ENCODE measurements around the gene ZNF335. TPM values are rescaled to one million over a fixed set of nuclear protein-coding genes. Genes with fewer than 3 reads are reported as not detected.

ZNF335 gene
- total RNA-seq, 1 donor from 2014 or later = 37.5 TPM

DNA sequence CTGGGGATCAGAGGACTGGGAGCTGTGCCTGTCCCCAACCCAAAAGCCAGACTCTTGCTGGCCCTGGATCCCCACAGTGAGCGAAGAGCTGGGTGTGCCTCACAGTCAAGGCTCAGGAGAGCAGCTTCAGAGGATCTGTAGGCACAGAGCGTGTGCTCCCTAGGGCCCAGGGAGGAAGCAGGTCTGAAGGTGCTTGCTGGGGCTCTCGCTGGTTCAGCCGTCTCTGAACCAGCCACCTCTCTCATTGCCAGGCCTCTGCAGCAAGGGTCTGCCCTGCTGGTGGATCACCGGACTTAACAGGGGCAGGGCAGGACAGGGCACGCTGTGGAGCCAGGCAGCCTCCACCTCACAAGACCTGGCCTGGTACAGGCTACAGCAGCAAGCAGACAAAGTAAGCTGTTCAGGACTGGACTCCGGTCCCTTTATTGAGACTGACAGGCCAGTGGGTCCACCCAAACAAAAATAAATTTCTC is 23.7 kb downstream of the ZNF335 start:
- H3K27ac Mint-ChIP-seq = no peak overlapping the region
- peaks cover 52% of the 10 kb centered on the region for H3K36me3 Mint-ChIP-seq (ENCODE audit: low read depth)
- no peaks in the 10 kb centered on the region for H3K9me3 Mint-ChIP-seq
- H3K27me3 Mint-ChIP-seq = no peaks in the 10 kb centered on the region
- peaks cover 7% of the 10 kb centered on the region for H3K4me1 Mint-ChIP-seq
- intact Hi-C loops (cut with micrococcal nuclease) = no loop called here
- no peak overlapping the region for H3K4me3 Mint-ChIP-seq
- DNase-seq = no peak

DNA sequence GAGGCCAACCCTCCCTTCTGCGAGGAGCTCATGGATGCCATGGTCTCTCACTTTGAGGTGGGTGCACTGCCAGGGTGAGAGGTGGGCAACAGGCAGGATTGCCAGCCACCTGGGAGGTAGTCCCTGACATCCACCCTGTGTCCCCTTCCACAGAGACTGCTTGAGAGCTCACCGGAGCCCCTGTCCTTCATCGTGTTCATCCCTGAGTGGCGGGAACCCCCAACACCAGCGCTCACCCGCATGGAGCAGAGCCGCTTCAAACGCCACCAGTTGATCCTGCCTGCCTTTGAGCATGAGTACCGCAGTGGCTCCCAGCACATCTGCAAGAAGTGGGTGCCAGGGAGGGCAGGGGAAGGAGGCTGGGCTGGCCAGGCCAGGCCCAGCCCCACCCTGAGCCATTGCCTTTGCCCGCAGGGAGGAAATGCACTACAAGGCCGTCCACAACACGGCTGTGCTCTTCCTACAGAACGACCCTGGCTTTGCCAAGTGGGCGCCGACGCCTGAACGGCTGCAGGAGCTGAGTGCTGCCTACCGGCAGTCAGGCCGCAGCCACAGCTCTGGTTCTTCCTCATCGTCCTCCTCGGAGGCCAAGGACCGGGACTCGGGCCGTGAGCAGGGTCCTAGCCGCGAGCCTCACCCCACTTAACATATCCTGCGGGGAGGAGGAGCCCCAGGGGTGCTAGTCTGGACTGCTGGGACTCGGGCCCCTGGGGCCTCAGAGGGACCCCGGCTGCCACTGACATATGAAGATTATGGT is 24.7 kb downstream of the ZNF335 start:
- intact Hi-C loops (cut with micrococcal nuclease) = no loop called here
- H3K27me3 Mint-ChIP-seq = no peaks in the 10 kb centered on the region
- no peaks in the 10 kb centered on the region for H3K9me3 Mint-ChIP-seq
- H3K4me1 Mint-ChIP-seq = peaks cover 7% of the 10 kb centered on the region
- peaks cover 57% of the 10 kb centered on the region for H3K36me3 Mint-ChIP-seq (ENCODE audit: low read depth)
- DNase-seq = no peak
- H3K27ac Mint-ChIP-seq = no peak overlapping the region
- H3K4me3 Mint-ChIP-seq = no peak overlapping the region

DNA sequence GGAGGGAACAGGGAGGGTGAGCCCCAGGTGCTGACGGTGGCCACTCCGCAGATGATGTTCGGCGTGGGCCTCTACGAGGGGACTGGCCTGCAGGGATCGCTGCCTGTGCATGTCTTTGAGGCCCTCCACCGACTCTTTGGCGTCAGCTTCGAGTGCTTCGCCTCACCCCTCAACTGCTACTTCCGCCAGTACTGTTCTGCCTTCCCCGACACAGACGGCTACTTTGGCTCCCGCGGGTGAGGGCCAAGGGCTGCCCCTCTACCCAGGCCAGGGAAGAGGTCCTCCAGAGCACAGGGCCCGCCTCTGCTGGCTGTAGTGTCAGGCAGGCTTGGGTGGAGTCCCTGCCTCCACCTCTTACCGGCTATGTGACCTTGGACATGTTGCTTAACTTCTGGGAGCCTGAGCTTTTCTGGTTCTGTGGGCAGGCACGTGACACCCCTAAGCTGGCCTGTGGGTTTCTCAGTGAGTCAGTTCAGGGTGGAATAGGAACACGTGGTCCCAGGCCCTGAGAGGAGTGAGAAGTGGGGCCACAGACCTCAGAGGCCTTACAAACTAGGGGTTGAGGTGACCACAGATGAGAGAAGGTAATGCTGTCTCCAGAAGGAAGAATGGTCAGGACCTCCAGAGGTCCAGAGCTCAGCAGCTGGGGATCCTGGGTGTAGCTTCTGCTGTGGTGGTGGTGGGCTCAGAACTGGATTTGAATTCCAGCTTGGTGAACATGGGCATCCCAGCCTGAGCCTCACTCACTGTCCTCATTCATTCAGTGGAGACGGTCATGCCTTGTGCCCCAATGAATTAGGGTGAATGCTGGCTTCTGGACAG is 25.6 kb downstream of the ZNF335 start:
- no peak for DNase-seq
- H3K36me3 Mint-ChIP-seq (ENCODE audit: low read depth) = peaks cover 47% of the 10 kb centered on the region

GRCh38 chr20:45945678-45946148 is 26.3 kb downstream of the ZNF335 start:
- no peak for DNase-seq
- intact Hi-C loops (cut with micrococcal nuclease) = no loop called here
- H3K36me3 Mint-ChIP-seq (ENCODE audit: low read depth) = peaks cover 49% of the 10 kb centered on the region
- no peaks in the 10 kb centered on the region for H3K27me3 Mint-ChIP-seq
- peaks cover 7% of the 10 kb centered on the region for H3K4me1 Mint-ChIP-seq
- no peaks in the 10 kb centered on the region for H3K9me3 Mint-ChIP-seq
- H3K4me3 Mint-ChIP-seq = no peak overlapping the region
- H3K27ac Mint-ChIP-seq = no peak overlapping the region

More for the DNA sequence above, 25.6 kb downstream of the ZNF335 start:
- no peak overlapping the region for H3K4me3 Mint-ChIP-seq
- peaks cover 7% of the 10 kb centered on the region for H3K4me1 Mint-ChIP-seq
- no peaks in the 10 kb centered on the region for H3K27me3 Mint-ChIP-seq
- H3K27ac Mint-ChIP-seq = peak overlapping the region; percentile 74
- intact Hi-C loops (cut with micrococcal nuclease) = no loop called here
- no peaks in the 10 kb centered on the region for H3K9me3 Mint-ChIP-seq

GRCh38 chr20:45944965-45945677 is 26.9 kb downstream of the ZNF335 start:
- H3K27ac Mint-ChIP-seq = no peak overlapping the region
- H3K27me3 Mint-ChIP-seq = no peaks in the 10 kb centered on the region
- H3K4me1 Mint-ChIP-seq = peaks cover 7% of the 10 kb centered on the region
- H3K4me3 Mint-ChIP-seq = no peak overlapping the region
- H3K9me3 Mint-ChIP-seq = no peaks in the 10 kb centered on the region
- intact Hi-C loops (cut with micrococcal nuclease) = no loop called here
- H3K36me3 Mint-ChIP-seq (ENCODE audit: low read depth) = peaks cover 45% of the 10 kb centered on the region
- DNase-seq = no peak

- Mint-ChIP-seq H3K36me3 (ENCODE audit: low read depth) (peaks cover 47% of the 10 kb centered on the region), H3K27me3 (no peaks in the 10 kb centered on the region), H3K9me3 (no peaks in the 10 kb centered on the region), H3K4me1 (peaks cover 7% of the 10 kb centered on the region), H3K27ac (peak overlapping the region; percentile 58), H3K4me3 (no peak overlapping the region)
- intact Hi-C loops (cut with micrococcal nuclease) = no loop called here
- DNase-seq = no peak
Observed at GRCh38 chr20:45944151-45944964, 27.6 kb downstream of the ZNF335 start.

- Mint-ChIP-seq H3K36me3 (ENCODE audit: low read depth) (peaks cover 47% of the 10 kb centered on the region), H3K27ac (no peak overlapping the region), H3K4me3 (no peak overlapping the region), H3K9me3 (no peaks in the 10 kb centered on the region), H3K27me3 (no peaks in the 10 kb centered on the region), H3K4me1 (peaks cover 7% of the 10 kb centered on the region)
- no peak for DNase-seq
- intact Hi-C loops (cut with micrococcal nuclease) = no loop called here
Observed at GRCh38 chr20:45943613-45944012, 28.4 kb downstream of the ZNF335 start.

- Mint-ChIP-seq H3K27ac (no peak overlapping the region), H3K4me1 (peaks cover 20% of the 10 kb centered on the region), H3K9me3 (no peaks in the 10 kb centered on the region), H3K4me3 (no peak overlapping the region), H3K36me3 (ENCODE audit: low read depth) (peaks cover 52% of the 10 kb centered on the region), H3K27me3 (no peaks in the 10 kb centered on the region)
- DNase-seq = no peak
- intact Hi-C loops (cut with micrococcal nuclease) = no loop called here
Observed at GRCh38 chr20:45940469-45940868, 31.5 kb downstream of the ZNF335 start.

DNA sequence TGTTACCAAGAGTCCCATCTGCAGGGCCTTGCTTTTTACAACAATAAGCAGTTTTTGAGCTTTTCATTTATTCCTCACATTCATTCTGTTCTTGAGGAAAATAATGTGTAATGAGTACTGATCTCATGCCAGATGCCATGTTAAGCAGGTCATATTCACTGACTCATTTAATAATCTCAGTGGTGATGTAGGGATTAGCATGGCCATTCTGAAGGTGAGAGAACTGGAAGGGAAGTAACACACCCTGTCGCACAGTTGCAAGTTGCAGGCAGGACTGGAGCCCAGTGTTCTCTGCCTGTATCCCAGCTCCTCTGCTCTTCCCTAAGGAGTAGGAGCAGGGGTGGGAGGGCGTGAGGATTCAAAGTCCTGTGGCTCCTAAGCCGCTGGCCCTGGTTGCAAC is 31.9 kb downstream of the ZNF335 start:
- Mint-ChIP-seq H3K4me3 (no peak overlapping the region), H3K4me1 (peaks cover 22% of the 10 kb centered on the region), H3K27ac (no peak overlapping the region), H3K27me3 (no peaks in the 10 kb centered on the region), H3K9me3 (no peaks in the 10 kb centered on the region), H3K36me3 (ENCODE audit: low read depth) (peaks cover 50% of the 10 kb centered on the region)
- DNase-seq = no peak
- intact Hi-C loops (cut with micrococcal nuclease) = no loop called here

- H3K27ac Mint-ChIP-seq = peak overlapping the region; percentile 49
- no peak overlapping the region for H3K4me3 Mint-ChIP-seq
- DNase-seq = no peak
- H3K36me3 Mint-ChIP-seq (ENCODE audit: low read depth) = peaks cover 38% of the 10 kb centered on the region
- H3K27me3 Mint-ChIP-seq = no peaks in the 10 kb centered on the region
- intact Hi-C loops (cut with micrococcal nuclease) = no loop called here
- no peaks in the 10 kb centered on the region for H3K9me3 Mint-ChIP-seq
- H3K4me1 Mint-ChIP-seq = peaks cover 19% of the 10 kb centered on the region
Observed at GRCh38 chr20:45938727-45939438, 33.1 kb downstream of the ZNF335 start.

DNA sequence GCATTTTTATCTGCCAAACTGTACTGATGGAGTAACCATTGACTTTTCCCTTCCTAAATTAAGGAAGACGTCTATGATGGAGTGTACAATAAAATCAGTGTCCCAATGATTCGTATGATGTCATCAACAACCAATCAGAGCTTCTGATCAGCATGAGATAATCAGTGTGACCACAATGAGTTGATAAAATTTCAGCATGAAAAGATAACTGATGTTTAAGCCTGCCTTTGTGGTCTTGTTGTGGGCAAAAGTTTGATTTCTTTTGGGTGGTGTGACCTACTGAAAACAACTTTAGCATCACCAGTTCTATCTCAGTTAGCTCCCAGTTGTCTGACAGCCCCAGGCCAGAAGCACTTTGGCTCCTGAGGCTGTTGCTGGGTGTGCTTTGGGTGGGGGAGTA is 34.2 kb downstream of the ZNF335 start:
- peak overlapping the region; percentile 57 for H3K4me3 Mint-ChIP-seq
- H3K4me1 Mint-ChIP-seq = peaks cover 21% of the 10 kb centered on the region
- peak overlapping the region; percentile 64 for H3K27ac Mint-ChIP-seq
- intact Hi-C loops (cut with micrococcal nuclease) = no loop called here
- H3K27me3 Mint-ChIP-seq = no peaks in the 10 kb centered on the region
- no peaks in the 10 kb centered on the region for H3K9me3 Mint-ChIP-seq
- DNase-seq = no peak
- peaks cover 32% of the 10 kb centered on the region for H3K36me3 Mint-ChIP-seq (ENCODE audit: low read depth)

- Mint-ChIP-seq H3K4me1 (peaks cover 21% of the 10 kb centered on the region), H3K27ac (peak overlapping the region; percentile 88), H3K36me3 (ENCODE audit: low read depth) (peaks cover 28% of the 10 kb centered on the region), H3K4me3 (peak overlapping the region; percentile 99), H3K27me3 (no peaks in the 10 kb centered on the region), H3K9me3 (no peaks in the 10 kb centered on the region)
- intact Hi-C loops (cut with micrococcal nuclease) = loop anchor here (1.0 to 2.0 kb wide), 7 partner anchors 24 to 154 kb away; partner anchors contain the start of genes ACOT8, CTSA, NCOA5 and NEURL2
- DNase-seq = no peak
Observed at GRCh38 chr20:45935416-45936046, 36.5 kb downstream of the ZNF335 start.

Data from activated CD4-positive, alpha-beta T cell treated with anti-CD3 and anti-CD28 coated beads, Interleukin-2, amount 10 ng/mL, durations not matched to agents 24 days and 14 days (primary cell).